T-helper 17 cell (primary cell): ENCODE measurements around the gene MGLL. TPM values are rescaled to one million over a fixed set of nuclear protein-coding genes. Genes with fewer than 3 reads are reported as not detected.

Experiments
- ATAC-seq: fragments of 150-1000 bp; cut with Tn5 transposase; 2 replicates; pipeline ENCODE4 v1.10.0; 2021; ENCODE audit warnings: mild to moderate bottlenecking, moderate library complexity
- DNase-seq, 3 donors: peaks; one replicate each; pipeline versions ENCODE4 v3.0.0 to v3.0.0-alpha.2; 2020 to 2021
- H3K9me3 ChIP-seq: one replicate; pipeline ENCODE4 v1.7.0; 2013; ENCODE audit warnings: low read length, mild to moderate bottlenecking; ENCODE audit not compliant: control insufficient read depth, poor library complexity, severe bottlenecking
- H3K27ac Mint-ChIP-seq: one replicate; pipeline ENCODE4 v1.8.0; 2022; ENCODE audit warnings: mild to moderate bottlenecking, moderate library complexity, mixed read lengths
- H3K27me3 Mint-ChIP-seq: one replicate; pipeline ENCODE4 v1.8.0; 2022; ENCODE audit warnings: mixed read lengths
- H3K36me3 Mint-ChIP-seq: one replicate; pipeline ENCODE4 v1.8.0; 2022; ENCODE audit warnings: low read depth, mixed read lengths
- H3K4me1 Mint-ChIP-seq: one replicate; pipeline ENCODE4 v1.8.0; 2022; ENCODE audit warnings: mild to moderate bottlenecking, mixed read lengths
- H3K4me3 Mint-ChIP-seq: one replicate; pipeline ENCODE4 v1.8.0; 2022; ENCODE audit warnings: mild to moderate bottlenecking, moderate library complexity, mixed read lengths
- total RNA-seq, 4 donors: library from RNA in 2 of 4; stranded (reverse) in 2 of 4; gene quantifications; one replicate each; pipeline ENCODE4 v1.2.3 and lab custom pipeline; 2022 to 2026

Gene MGLL
- total RNA-seq, 2 donors from 2014 or later = 3.3 to 28.7 TPM

- Mint-ChIP-seq H3K4me3 (no peak overlapping the region), H3K27me3 (peaks cover 33% of the 10 kb centered on the region), H3K36me3 (peaks cover 2% of the 10 kb centered on the region), H3K27ac (no peak overlapping the region), H3K4me1 (no peaks in the 10 kb centered on the region)
- ATAC-seq (no peak), DNase-seq (no peak)
- no peaks in the 10 kb centered on the region for H3K9me3 ChIP-seq
Observed at GRCh38 chr3:127768346-127769008, 53.8 kb downstream of the MGLL start.

- Mint-ChIP-seq H3K4me1 (peaks cover 3% of the 10 kb centered on the region), H3K4me3 (no peak overlapping the region), H3K27ac (no peak overlapping the region), H3K27me3 (peaks cover 44% of the 10 kb centered on the region), H3K36me3 (peaks cover 2% of the 10 kb centered on the region)
- ATAC-seq (no peak), DNase-seq (no peak)
- H3K9me3 ChIP-seq = no peaks in the 10 kb centered on the region
Observed at GRCh38 chr3:127767126-127767525, 55.2 kb downstream of the MGLL start.

GRCh38 chr3:127765735-127766134 is 56.6 kb downstream of the MGLL start:
- no peaks in the 10 kb centered on the region for H3K9me3 ChIP-seq
- H3K27me3 Mint-ChIP-seq = peaks cover 46% of the 10 kb centered on the region
- no peak overlapping the region for H3K4me3 Mint-ChIP-seq
- peaks cover 3% of the 10 kb centered on the region for H3K4me1 Mint-ChIP-seq
- ATAC-seq (no peak), DNase-seq (no peak)
- H3K36me3 Mint-ChIP-seq = peaks cover 2% of the 10 kb centered on the region
- no peak overlapping the region for H3K27ac Mint-ChIP-seq

- H3K27me3 Mint-ChIP-seq = peaks cover 41% of the 10 kb centered on the region
- DNase-seq = no peak
- no peaks in the 10 kb centered on the region for H3K9me3 ChIP-seq
- H3K36me3 Mint-ChIP-seq = peaks cover 2% of the 10 kb centered on the region
- no peak overlapping the region for H3K27ac Mint-ChIP-seq
- no peak for ATAC-seq
- no peak overlapping the region for H3K4me3 Mint-ChIP-seq
- peaks cover 3% of the 10 kb centered on the region for H3K4me1 Mint-ChIP-seq
Observed at GRCh38 chr3:127764841-127765362, 57.4 kb downstream of the MGLL start.

- no peak overlapping the region for H3K27ac Mint-ChIP-seq
- ATAC-seq = no peak
- peaks cover 3% of the 10 kb centered on the region for H3K4me1 Mint-ChIP-seq
- DNase-seq = no peak
- H3K9me3 ChIP-seq = no peaks in the 10 kb centered on the region
- peaks cover 45% of the 10 kb centered on the region for H3K27me3 Mint-ChIP-seq
- no peak overlapping the region for H3K4me3 Mint-ChIP-seq
- H3K36me3 Mint-ChIP-seq = peaks cover 2% of the 10 kb centered on the region
Observed at GRCh38 chr3:127764301-127764700, 58.0 kb downstream of the MGLL start.

GRCh38 chr3:127763816-127764215 is 58.5 kb downstream of the MGLL start:
- peaks cover 48% of the 10 kb centered on the region for H3K27me3 Mint-ChIP-seq
- H3K4me1 Mint-ChIP-seq = peaks cover 3% of the 10 kb centered on the region
- H3K36me3 Mint-ChIP-seq = peaks cover 2% of the 10 kb centered on the region
- no peak overlapping the region for H3K4me3 Mint-ChIP-seq
- no peak for DNase-seq
- ATAC-seq = no peak
- H3K9me3 ChIP-seq = no peaks in the 10 kb centered on the region
- no peak overlapping the region for H3K27ac Mint-ChIP-seq

GRCh38 chr3:127763337-127763736 is 59.0 kb downstream of the MGLL start:
- Mint-ChIP-seq H3K4me1 (peaks cover 3% of the 10 kb centered on the region), H3K4me3 (no peak overlapping the region), H3K36me3 (no peaks in the 10 kb centered on the region), H3K27me3 (peaks cover 48% of the 10 kb centered on the region), H3K27ac (no peak overlapping the region)
- H3K9me3 ChIP-seq = no peaks in the 10 kb centered on the region
- DNase-seq (no peak), ATAC-seq (no peak)

- no peaks in the 10 kb centered on the region for H3K9me3 ChIP-seq
- no peaks in the 10 kb centered on the region for H3K36me3 Mint-ChIP-seq
- DNase-seq = no peak
- H3K4me1 Mint-ChIP-seq = peaks cover 3% of the 10 kb centered on the region
- ATAC-seq = no peak
- no peak overlapping the region for H3K27ac Mint-ChIP-seq
- peaks cover 48% of the 10 kb centered on the region for H3K27me3 Mint-ChIP-seq
- no peak overlapping the region for H3K4me3 Mint-ChIP-seq
Observed at GRCh38 chr3:127762787-127763105, 59.6 kb downstream of the MGLL start.

GRCh38 chr3:127762077-127762786 is 60.1 kb downstream of the MGLL start:
- ATAC-seq (no peak), DNase-seq (no peak)
- Mint-ChIP-seq H3K4me1 (peaks cover 3% of the 10 kb centered on the region), H3K27ac (no peak overlapping the region), H3K27me3 (peaks cover 48% of the 10 kb centered on the region), H3K36me3 (no peaks in the 10 kb centered on the region), H3K4me3 (no peak overlapping the region)
- H3K9me3 ChIP-seq = no peaks in the 10 kb centered on the region

GRCh38 chr3:127761441-127761801 is 60.9 kb downstream of the MGLL start:
- peaks cover 3% of the 10 kb centered on the region for H3K4me1 Mint-ChIP-seq
- H3K4me3 Mint-ChIP-seq = no peak overlapping the region
- DNase-seq = no peak
- no peaks in the 10 kb centered on the region for H3K9me3 ChIP-seq
- no peak for ATAC-seq
- H3K27ac Mint-ChIP-seq = no peak overlapping the region
- peaks cover 51% of the 10 kb centered on the region for H3K27me3 Mint-ChIP-seq
- H3K36me3 Mint-ChIP-seq = no peaks in the 10 kb centered on the region

- peaks cover 51% of the 10 kb centered on the region for H3K27me3 Mint-ChIP-seq
- H3K36me3 Mint-ChIP-seq = no peaks in the 10 kb centered on the region
- H3K4me3 Mint-ChIP-seq = no peak overlapping the region
- H3K9me3 ChIP-seq = no peaks in the 10 kb centered on the region
- no peak overlapping the region for H3K27ac Mint-ChIP-seq
- no peak for ATAC-seq
- peaks cover 3% of the 10 kb centered on the region for H3K4me1 Mint-ChIP-seq
- no peak for DNase-seq
Observed at GRCh38 chr3:127760791-127761440, 61.4 kb downstream of the MGLL start.

- Mint-ChIP-seq H3K36me3 (no peaks in the 10 kb centered on the region), H3K27me3 (peaks cover 50% of the 10 kb centered on the region), H3K4me3 (no peak overlapping the region), H3K27ac (no peak overlapping the region), H3K4me1 (peaks cover 5% of the 10 kb centered on the region)
- ATAC-seq = no peak
- DNase-seq = no peak
- no peaks in the 10 kb centered on the region for H3K9me3 ChIP-seq
Observed at GRCh38 chr3:127760361-127760760, 62.0 kb downstream of the MGLL start.

GRCh38 chr3:127759826-127760225 is 62.5 kb downstream of the MGLL start:
- ATAC-seq = no peak
- peaks cover 49% of the 10 kb centered on the region for H3K27me3 Mint-ChIP-seq

More at GRCh38 chr3:127759826-127760225, 62.5 kb downstream of the MGLL start:
- H3K9me3 ChIP-seq = no peaks in the 10 kb centered on the region
- H3K4me1 Mint-ChIP-seq = peaks cover 10% of the 10 kb centered on the region
- no peaks in the 10 kb centered on the region for H3K36me3 Mint-ChIP-seq
- no peak for DNase-seq
- no peak overlapping the region for H3K4me3 Mint-ChIP-seq
- no peak overlapping the region for H3K27ac Mint-ChIP-seq
